Fibroblast of skin of scalp (primary cell): Measurements from ENCODE around the gene CLDN3. TPM values are rescaled to one million over a fixed set of nuclear protein-coding genes. Genes with fewer than 3 reads are reported as not detected.
"Not testable (repeated sequence)": the region's sequence is repeated elsewhere in the genome, so short reads cannot be mapped to it uniquely, and the experiment has no call there.

Source experiments
- DNase-seq: peaks from one replicate; pipeline ENCODE4 v3.0.0-alpha.2; 2013
- polyA plus RNA-seq, 2 experiments: library from polyadenylated mRNA; unstranded; fragments of 120-200 nt; gene quantifications; one replicate each; pipeline ENCODE4 v1.2.1, GENCODE V29; 2013; ENCODE audit not compliant: insufficient read length in 2 of 2

Gene CLDN3
- not detected for polyA plus RNA-seq (2013, experiment 1 of 2; ENCODE audit: insufficient read length)
- 0.28 TPM for polyA plus RNA-seq (2013, experiment 2 of 2; ENCODE audit: insufficient read length)

GRCh38 chr7:73770002-73770859 lies at the start of gene CLDN3:
Gene CLDN3 (minus strand): TSS chr7:73770270. CDS start chr7:73770049, 221 bp downstream.
- no peak for DNase-seq

GRCh38 chr7:73817121-73817520 lies 47.1 kb upstream of the CLDN3 start:
- DNase-seq, result no peak

GRCh38 chr7:73815436-73815835 lies 45.4 kb upstream of the CLDN3 start:
- DNase-seq, result no peak

GRCh38 chr7:73812996-73813395 lies 42.9 kb upstream of the CLDN3 start:
- peak; percentile 60 for DNase-seq

GRCh38 chr7:73811760-73812168 lies 41.7 kb upstream of the CLDN3 start:
- DNase-seq, result peak; percentile 63

- DNase-seq, result no peak
These were observed 40.9 kb upstream of the CLDN3 start for GRCh38 chr7:73810998-73811360.

- DNase-seq, result no peak
These were observed 39.4 kb upstream of the CLDN3 start for GRCh38 chr7:73809467-73809951.

GRCh38 chr7:73802459-73802858 lies 32.4 kb upstream of the CLDN3 start:
- DNase-seq, result no peak

- no peak for DNase-seq
These were observed 31.5 kb upstream of the CLDN3 start for GRCh38 chr7:73801577-73801976.

- DNase-seq, result no peak
These were observed 29.4 kb upstream of the CLDN3 start for GRCh38 chr7:73799282-73800141.

GRCh38 chr7:73797176-73797575 lies 27.1 kb upstream of the CLDN3 start:
- not testable (repeated sequence) for DNase-seq

GRCh38 chr7:73796656-73797055 lies 26.6 kb upstream of the CLDN3 start:
- not testable (repeated sequence) for DNase-seq

GRCh38 chr7:73795188-73795587 lies 25.1 kb upstream of the CLDN3 start:
- DNase-seq, result not testable (repeated sequence)

GRCh38 chr7:73791170-73791690 lies 21.2 kb upstream of the CLDN3 start:
- DNase-seq, result not testable (repeated sequence)

GRCh38 chr7:73789051-73789450 lies 19.0 kb upstream of the CLDN3 start:
- no peak for DNase-seq

- not testable (repeated sequence) for DNase-seq
These were observed 17.6 kb upstream of the CLDN3 start for GRCh38 chr7:73787786-73788048.

GRCh38 chr7:73786588-73786987 lies 16.5 kb upstream of the CLDN3 start:
- no peak for DNase-seq

GRCh38 chr7:73779517-73779916 lies 9.4 kb upstream of the CLDN3 start:
- no peak for DNase-seq

GRCh38 chr7:73778801-73779389 lies 8.8 kb upstream of the CLDN3 start:
- DNase-seq, result no peak

- DNase-seq, result peak; percentile 31
These were observed 4.9 kb upstream of the CLDN3 start for GRCh38 chr7:73774923-73775322.

- DNase-seq, result no peak
These were observed 3.8 kb upstream of the CLDN3 start for GRCh38 chr7:73773700-73774517.
